ENCODE measurements around the gene ABL1.

The ABL1 gene

GRCh38 chr9:130870491-130871381 is 35.7 kb downstream of the ABL1 start:
- Mint-ChIP-seq H3K27ac (no peak overlapping the region), H3K36me3 (peaks cover 5% of the 10 kb centered on the region), H3K4me1 (ENCODE audit: low read depth) (peaks cover 2% of the 10 kb centered on the region), H3K4me3 (no peak overlapping the region), H3K9me3 (ENCODE audit: low read depth) (no peaks in the 10 kb centered on the region), H3K27me3 (no peaks in the 10 kb centered on the region)

GRCh38 chr9:130871395-130872062 is 36.5 kb downstream of the ABL1 start:
- H3K27ac Mint-ChIP-seq, result no peak overlapping the region
- no peak overlapping the region for H3K4me3 Mint-ChIP-seq

GRCh38 chr9:130872093-130872492 is 37.0 kb downstream of the ABL1 start:
- Mint-ChIP-seq H3K4me3 (no peak overlapping the region), H3K4me1 (ENCODE audit: low read depth) (no peaks in the 10 kb centered on the region), H3K36me3 (peaks cover 5% of the 10 kb centered on the region), H3K27me3 (no peaks in the 10 kb centered on the region), H3K27ac (no peak overlapping the region), H3K9me3 (ENCODE audit: low read depth) (no peaks in the 10 kb centered on the region)

More at GRCh38 chr9:130871395-130872062, 36.5 kb downstream of the ABL1 start:
- no peaks in the 10 kb centered on the region for H3K9me3 Mint-ChIP-seq (ENCODE audit: low read depth)
- peaks cover 5% of the 10 kb centered on the region for H3K36me3 Mint-ChIP-seq
- H3K4me1 Mint-ChIP-seq (ENCODE audit: low read depth), result no peaks in the 10 kb centered on the region
- H3K27me3 Mint-ChIP-seq, result no peaks in the 10 kb centered on the region

GRCh38 chr9:130872508-130872907 is 37.5 kb downstream of the ABL1 start:
- Mint-ChIP-seq H3K36me3 (peaks cover 5% of the 10 kb centered on the region), H3K9me3 (ENCODE audit: low read depth) (no peaks in the 10 kb centered on the region), H3K4me1 (ENCODE audit: low read depth) (no peaks in the 10 kb centered on the region), H3K27ac (no peak overlapping the region), H3K4me3 (no peak overlapping the region), H3K27me3 (no peaks in the 10 kb centered on the region)

- no peaks in the 10 kb centered on the region for H3K9me3 Mint-ChIP-seq (ENCODE audit: low read depth)
- H3K27ac Mint-ChIP-seq, result no peak overlapping the region
- no peak overlapping the region for H3K4me3 Mint-ChIP-seq
- H3K4me1 Mint-ChIP-seq (ENCODE audit: low read depth), result no peaks in the 10 kb centered on the region
- H3K36me3 Mint-ChIP-seq, result peaks cover 5% of the 10 kb centered on the region
- no peaks in the 10 kb centered on the region for H3K27me3 Mint-ChIP-seq
These were observed 38.0 kb downstream of the ABL1 start for GRCh38 chr9:130872912-130873503.

GRCh38 chr9:130873966-130874365 is 38.9 kb downstream of the ABL1 start:
- H3K36me3 Mint-ChIP-seq, result peaks cover 5% of the 10 kb centered on the region

GRCh38 chr9:130874783-130875182 is 39.7 kb downstream of the ABL1 start:
- Mint-ChIP-seq H3K36me3 (peaks cover 5% of the 10 kb centered on the region), H3K27ac (no peak overlapping the region), H3K4me1 (ENCODE audit: low read depth) (no peaks in the 10 kb centered on the region), H3K4me3 (no peak overlapping the region), H3K9me3 (ENCODE audit: low read depth) (no peaks in the 10 kb centered on the region), H3K27me3 (no peaks in the 10 kb centered on the region)

More at GRCh38 chr9:130873966-130874365, 38.9 kb downstream of the ABL1 start:
- Mint-ChIP-seq H3K27me3 (no peaks in the 10 kb centered on the region), H3K4me1 (ENCODE audit: low read depth) (no peaks in the 10 kb centered on the region), H3K27ac (no peak overlapping the region), H3K4me3 (no peak overlapping the region), H3K9me3 (ENCODE audit: low read depth) (no peaks in the 10 kb centered on the region)

GRCh38 chr9:130877300-130877699 is 42.2 kb downstream of the ABL1 start:
- Mint-ChIP-seq H3K36me3 (peaks cover 5% of the 10 kb centered on the region), H3K4me3 (no peak overlapping the region)

GRCh38 chr9:130878295-130878694 is 43.2 kb downstream of the ABL1 start:
- no peaks in the 10 kb centered on the region for H3K9me3 Mint-ChIP-seq (ENCODE audit: low read depth)
- no peak overlapping the region for H3K4me3 Mint-ChIP-seq
- peaks cover 5% of the 10 kb centered on the region for H3K36me3 Mint-ChIP-seq
- H3K27ac Mint-ChIP-seq, result no peak overlapping the region
- H3K27me3 Mint-ChIP-seq, result no peaks in the 10 kb centered on the region
- H3K4me1 Mint-ChIP-seq (ENCODE audit: low read depth), result no peaks in the 10 kb centered on the region

More at GRCh38 chr9:130877300-130877699, 42.2 kb downstream of the ABL1 start:
- Mint-ChIP-seq H3K27ac (no peak overlapping the region), H3K27me3 (no peaks in the 10 kb centered on the region), H3K4me1 (ENCODE audit: low read depth) (no peaks in the 10 kb centered on the region), H3K9me3 (ENCODE audit: low read depth) (no peaks in the 10 kb centered on the region)

- H3K4me3 Mint-ChIP-seq, result no peak overlapping the region
- no peaks in the 10 kb centered on the region for H3K9me3 Mint-ChIP-seq (ENCODE audit: low read depth)
- H3K4me1 Mint-ChIP-seq (ENCODE audit: low read depth), result no peaks in the 10 kb centered on the region
- no peaks in the 10 kb centered on the region for H3K27me3 Mint-ChIP-seq
- peaks cover 2% of the 10 kb centered on the region for H3K36me3 Mint-ChIP-seq
- H3K27ac Mint-ChIP-seq, result no peak overlapping the region
These were observed 44.9 kb downstream of the ABL1 start for GRCh38 chr9:130879863-130880411.

GRCh38 chr9:130880599-130881220 is 45.7 kb downstream of the ABL1 start:
- Mint-ChIP-seq H3K4me3 (no peak overlapping the region), H3K36me3 (no peaks in the 10 kb centered on the region), H3K9me3 (ENCODE audit: low read depth) (no peaks in the 10 kb centered on the region), H3K4me1 (ENCODE audit: low read depth) (no peaks in the 10 kb centered on the region), H3K27me3 (no peaks in the 10 kb centered on the region), H3K27ac (no peak overlapping the region)

- H3K27me3 Mint-ChIP-seq, result no peaks in the 10 kb centered on the region
- H3K27ac Mint-ChIP-seq, result no peak overlapping the region
- no peaks in the 10 kb centered on the region for H3K9me3 Mint-ChIP-seq (ENCODE audit: low read depth)
- no peak overlapping the region for H3K4me3 Mint-ChIP-seq
- H3K36me3 Mint-ChIP-seq, result no peaks in the 10 kb centered on the region
- no peaks in the 10 kb centered on the region for H3K4me1 Mint-ChIP-seq (ENCODE audit: low read depth)
These were observed 46.5 kb downstream of the ABL1 start for GRCh38 chr9:130881516-130881915.

GRCh38 chr9:130882696-130883225 is 47.7 kb downstream of the ABL1 start:
- no peaks in the 10 kb centered on the region for H3K9me3 Mint-ChIP-seq (ENCODE audit: low read depth)
- H3K27me3 Mint-ChIP-seq, result no peaks in the 10 kb centered on the region
- H3K36me3 Mint-ChIP-seq, result no peaks in the 10 kb centered on the region
- H3K4me3 Mint-ChIP-seq, result no peak overlapping the region
- no peaks in the 10 kb centered on the region for H3K4me1 Mint-ChIP-seq (ENCODE audit: low read depth)
- no peak overlapping the region for H3K27ac Mint-ChIP-seq

- H3K9me3 Mint-ChIP-seq (ENCODE audit: low read depth), result no peaks in the 10 kb centered on the region
- no peak overlapping the region for H3K27ac Mint-ChIP-seq
- H3K27me3 Mint-ChIP-seq, result no peaks in the 10 kb centered on the region
- no peaks in the 10 kb centered on the region for H3K4me1 Mint-ChIP-seq (ENCODE audit: low read depth)
- H3K4me3 Mint-ChIP-seq, result no peak overlapping the region
- no peaks in the 10 kb centered on the region for H3K36me3 Mint-ChIP-seq
These were observed 48.4 kb downstream of the ABL1 start for GRCh38 chr9:130883479-130883878.
